Eye (tissue), 1 donor: ENCODE data around the gene SLC51B.
"Not testable (repeated sequence)": the region's sequence is repeated elsewhere in the genome, so short reads cannot be mapped to it uniquely, and the experiment has no call there.

Source experiments
- DNase-seq: peaks from one replicate; pipeline ENCODE4 v3.0.0-alpha.2; 2015

Gene SLC51B

GRCh38 chr15:65044724-65045481 lies at the start of gene SLC51B:
Gene SLC51B (plus strand): TSS chr15:65045387. CDS start chr15:65050005, 4,618 bp downstream.
- peak; percentile 83 for DNase-seq

DNA sequence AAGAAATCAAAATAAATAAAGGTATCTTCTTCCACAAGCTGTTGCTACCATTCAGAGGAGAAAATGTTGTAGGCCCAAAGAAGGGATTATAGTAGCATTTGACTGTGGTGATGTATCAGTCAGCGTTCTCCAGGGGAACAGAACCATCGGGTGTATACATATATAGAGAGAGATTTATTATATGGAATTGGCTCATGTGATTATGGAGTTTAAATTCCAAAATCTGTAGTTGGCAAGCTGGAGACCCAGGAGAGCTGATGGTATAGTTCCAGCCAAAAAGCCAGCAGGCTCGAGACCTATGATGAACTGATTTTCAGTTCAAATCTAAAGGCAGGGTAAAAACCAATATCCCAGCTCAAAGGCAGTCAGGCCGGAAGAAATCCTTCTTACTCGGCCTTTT lies 48.1 kb upstream of the SLC51B start:
- DNase-seq = no peak

DNA sequence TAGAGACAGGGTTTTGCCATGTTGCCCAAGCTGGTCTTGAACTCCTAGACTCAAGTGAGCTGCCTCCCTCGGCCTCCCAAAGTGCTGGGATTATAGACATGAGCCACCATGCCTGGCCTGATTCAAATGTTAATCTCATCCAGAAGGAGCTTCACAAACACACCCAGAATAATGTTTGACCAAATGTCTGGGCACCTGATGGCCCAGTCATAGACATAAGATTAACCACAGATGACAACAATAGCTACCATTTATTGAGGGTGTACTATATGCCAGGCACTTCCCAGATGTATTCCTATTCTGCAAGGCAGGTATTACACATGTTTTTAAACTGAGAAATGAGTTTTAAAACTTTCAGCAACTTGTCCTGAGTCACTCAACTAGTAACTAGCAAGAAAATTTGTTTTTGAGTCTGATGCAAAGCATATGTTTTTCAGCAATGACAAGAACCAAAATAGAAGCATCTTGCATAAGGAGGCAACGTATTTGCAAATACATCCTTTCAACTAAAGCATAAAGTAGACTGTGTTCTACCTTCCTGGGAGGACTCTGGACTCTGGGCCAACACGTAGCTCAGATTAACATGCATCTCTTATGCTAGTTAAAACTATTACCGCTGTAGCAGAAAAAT lies 47.3 kb upstream of the SLC51B start:
- DNase-seq = no peak

DNA sequence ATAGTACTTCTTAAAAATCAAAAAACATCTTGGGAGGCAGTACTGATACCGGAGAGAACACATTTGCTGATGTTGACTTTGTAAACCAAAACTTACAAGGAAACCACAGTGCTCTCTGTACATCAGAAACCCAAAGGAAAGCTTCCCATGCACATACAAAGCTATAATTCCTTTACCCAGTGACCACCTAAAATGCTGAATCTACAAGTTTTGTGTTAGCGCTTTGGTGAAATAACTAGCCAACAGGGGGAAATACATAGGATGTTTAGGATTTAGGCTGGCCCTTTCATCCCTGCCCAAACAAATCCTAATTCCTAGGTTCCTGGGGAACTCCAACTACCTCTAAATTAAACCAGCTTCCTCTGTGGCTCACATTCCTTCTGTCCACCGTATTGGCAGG lies 40.2 kb upstream of the SLC51B start:
- DNase-seq = no peak

- DNase-seq = no peak
Measured at GRCh38 chr15:65006876-65007275, 38.3 kb upstream of the SLC51B start.

DNA sequence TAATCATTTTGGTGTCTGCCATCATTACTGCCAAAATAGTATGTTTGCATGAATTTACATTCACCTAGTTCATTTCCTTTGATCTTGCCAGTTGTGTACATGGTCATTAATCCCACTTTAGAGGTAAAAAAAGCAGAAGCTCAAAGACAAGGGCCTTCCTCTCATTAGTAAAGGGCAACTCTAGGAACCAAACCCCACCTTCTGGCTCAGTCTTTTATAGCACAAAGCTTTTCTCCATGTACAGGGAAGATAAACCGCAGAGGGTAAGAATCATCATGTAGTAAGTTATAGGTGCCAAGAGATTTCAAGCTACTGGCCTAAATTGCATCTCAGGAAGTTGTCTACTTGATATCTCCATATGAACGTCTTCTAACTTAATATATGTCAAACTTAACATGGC lies 36.2 kb upstream of the SLC51B start:
- no peak for DNase-seq

GRCh38 chr15:65011198-65011597 lies 34.0 kb upstream of the SLC51B start:
- not testable (repeated sequence) for DNase-seq

- DNase-seq = no peak
Measured at GRCh38 chr15:65020419-65020818, 24.8 kb upstream of the SLC51B start.

GRCh38 chr15:65021488-65021887 lies 23.7 kb upstream of the SLC51B start:
- DNase-seq = no peak

DNA sequence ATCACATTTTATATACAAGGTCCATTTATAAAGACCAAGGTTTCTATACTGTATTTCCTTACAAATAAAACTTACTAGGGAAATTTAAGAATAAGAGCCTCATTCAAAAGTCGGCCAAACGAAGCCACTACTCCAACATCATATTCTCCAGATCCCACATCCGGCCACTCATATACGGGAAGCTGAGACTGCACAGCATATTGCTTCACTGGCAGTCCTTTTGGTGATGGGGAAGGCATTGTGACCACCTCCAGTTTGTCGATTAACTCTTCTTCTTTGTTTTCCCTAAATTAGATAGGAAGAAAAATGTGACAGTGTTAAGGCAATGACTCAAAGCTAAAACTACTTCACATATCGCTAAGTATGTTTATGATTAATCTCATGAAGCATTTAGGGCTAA lies 18.4 kb upstream of the SLC51B start:
- no peak for DNase-seq

DNA sequence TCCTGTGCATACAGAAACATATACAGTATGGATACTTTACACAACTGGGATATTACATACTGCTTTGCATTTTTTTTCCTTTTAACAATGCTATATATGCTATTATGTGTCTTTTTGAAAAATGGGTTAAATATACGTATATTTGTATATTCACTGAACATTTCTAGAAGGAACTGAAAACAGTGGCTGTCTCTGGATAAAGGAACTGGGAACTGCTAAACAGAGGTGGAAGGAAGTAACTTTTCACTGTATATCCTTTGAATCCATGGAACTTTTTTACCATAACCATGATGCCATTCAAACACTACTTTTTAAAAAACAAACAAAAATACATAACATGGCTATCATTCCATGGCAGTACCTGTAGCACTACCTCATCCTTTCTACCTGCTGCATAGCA lies 17.6 kb upstream of the SLC51B start:
- DNase-seq = no peak

GRCh38 chr15:65028338-65028737 lies 16.8 kb upstream of the SLC51B start:
- DNase-seq = no peak

GRCh38 chr15:65028921-65029735 lies 16.1 kb upstream of the SLC51B start, which contains the start of gene MTFMT:
Gene MTFMT (minus strand): TSS chr15:65029639. CDS start chr15:65029613, 26 bp downstream.
- peak; percentile 95 for DNase-seq

- DNase-seq = no peak
Measured at GRCh38 chr15:65029736-65030208, 15.4 kb upstream of the SLC51B start.

DNA sequence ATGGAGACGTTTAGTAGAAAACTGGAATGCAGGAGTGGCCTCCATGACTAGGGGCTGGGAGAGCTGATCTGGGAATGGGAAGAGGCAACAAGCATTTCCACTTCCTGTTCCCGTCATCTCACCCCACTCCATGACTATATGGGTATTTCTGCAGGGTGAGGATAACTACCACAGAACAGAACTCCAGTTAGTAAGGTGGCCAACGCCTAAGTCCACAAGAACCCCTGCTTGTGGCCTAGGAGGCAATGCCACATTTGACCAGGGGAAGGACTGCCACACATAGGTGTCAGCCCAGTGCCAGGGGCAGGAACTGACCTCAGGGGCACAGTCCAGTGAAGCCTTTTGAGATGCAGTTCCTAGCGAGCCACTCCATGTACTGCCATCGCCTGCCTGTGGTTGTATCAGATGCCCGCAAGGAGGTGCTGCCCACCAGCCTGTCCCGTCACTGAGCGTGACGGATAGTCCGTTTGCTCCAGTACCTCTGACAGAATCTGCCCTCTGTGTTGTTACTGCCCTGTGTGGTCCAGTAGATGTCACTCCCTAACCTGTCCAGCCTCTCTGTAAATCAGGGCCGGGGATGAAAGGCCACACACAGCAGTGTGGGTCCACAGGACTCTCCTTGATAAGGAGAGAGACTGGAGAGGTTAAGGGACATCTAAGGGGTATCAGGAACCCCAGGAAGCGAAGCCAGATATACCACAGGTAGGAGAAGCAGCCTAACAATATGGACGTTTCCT lies 12.2 kb upstream of the SLC51B start:
- peak; percentile 82 for DNase-seq

DNA sequence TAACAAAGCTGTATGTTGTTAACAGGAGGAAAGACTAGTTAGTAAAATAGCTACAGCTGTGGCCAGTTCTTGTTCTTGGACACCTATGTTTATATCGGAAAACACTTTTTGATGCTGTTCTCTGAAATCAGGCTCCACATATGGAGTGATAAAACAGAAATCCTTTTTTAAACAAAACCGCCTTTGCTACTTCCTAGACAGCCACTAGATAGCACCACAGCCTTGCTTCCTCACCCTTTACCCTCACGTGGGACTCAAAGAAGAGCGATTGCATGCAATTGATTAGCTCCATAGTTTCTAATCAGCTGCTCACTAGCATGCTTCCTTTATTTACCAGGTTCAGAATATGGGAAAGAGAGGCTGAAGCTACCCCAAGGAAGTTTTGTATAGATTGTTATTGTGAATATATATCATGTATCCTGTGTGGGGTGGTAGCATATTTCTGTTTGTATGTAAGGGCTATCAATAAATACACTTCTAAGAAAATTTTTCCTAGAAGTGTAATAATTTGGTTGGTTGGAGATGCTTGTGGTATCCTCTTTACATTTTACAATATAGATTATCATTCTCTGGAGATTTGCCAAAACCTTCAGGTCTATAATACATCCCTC lies 11.4 kb upstream of the SLC51B start:
- DNase-seq = peak; percentile 69

- DNase-seq = no peak
Measured at GRCh38 chr15:65034719-65035118, 10.5 kb upstream of the SLC51B start.

DNA sequence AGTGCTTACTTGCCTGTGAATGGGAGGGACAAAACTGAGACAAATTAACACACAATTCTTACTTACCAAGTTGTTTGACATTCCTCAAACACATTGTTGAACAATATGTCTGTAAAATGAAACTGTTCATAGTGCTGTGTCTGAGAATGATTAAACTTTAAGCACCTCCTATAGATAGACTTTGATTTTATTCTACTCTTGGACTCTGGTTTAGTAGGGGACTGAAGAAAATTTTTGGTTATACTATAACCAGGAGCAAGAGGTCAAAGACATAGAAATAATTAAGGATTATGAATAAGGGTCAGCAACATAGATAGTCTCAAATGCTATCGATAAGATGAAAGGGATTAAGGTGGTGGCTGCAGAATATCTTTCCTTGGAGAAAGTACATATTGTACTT lies 7.9 kb upstream of the SLC51B start:
- no peak for DNase-seq

DNA sequence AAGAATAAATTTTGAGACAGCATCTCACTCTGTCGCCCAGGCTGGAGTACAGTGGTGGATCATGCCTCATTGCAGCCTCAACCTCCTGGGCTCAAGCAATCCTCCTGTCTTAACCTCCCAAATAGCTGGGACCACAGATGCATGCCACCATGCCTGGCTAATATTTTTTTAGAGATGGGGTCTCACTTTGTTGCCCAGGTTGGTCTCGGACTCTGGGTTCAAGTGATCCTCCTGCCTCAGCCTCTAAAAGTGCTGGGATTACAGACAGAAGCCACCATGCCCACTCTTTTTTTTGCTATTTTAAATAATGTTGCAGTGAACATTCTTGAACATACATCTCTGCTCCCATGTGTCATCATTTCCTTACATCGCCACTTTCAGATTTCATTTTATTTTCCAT lies 6.8 kb upstream of the SLC51B start:
- no peak for DNase-seq

DNA sequence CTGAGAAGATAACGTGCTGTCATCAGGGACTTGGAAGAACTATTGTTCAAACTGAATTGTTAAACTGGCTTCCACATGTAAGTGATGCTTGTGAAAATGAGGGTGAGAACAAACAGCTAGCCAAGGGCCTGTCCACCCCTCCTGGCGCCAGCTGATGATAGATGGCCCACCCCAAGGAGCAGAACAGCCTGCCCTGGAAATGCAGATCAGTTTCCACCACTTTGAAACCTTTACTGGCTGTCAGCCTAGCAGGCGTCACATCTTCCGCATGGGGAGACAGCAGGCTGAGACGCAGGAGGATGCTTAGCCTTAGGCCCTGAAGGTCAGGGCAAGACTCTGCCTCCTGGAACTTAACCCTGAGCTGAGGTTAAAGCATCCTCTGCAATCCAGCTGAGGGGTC lies 6.4 kb upstream of the SLC51B start:
- peak; percentile 67 for DNase-seq

DNA sequence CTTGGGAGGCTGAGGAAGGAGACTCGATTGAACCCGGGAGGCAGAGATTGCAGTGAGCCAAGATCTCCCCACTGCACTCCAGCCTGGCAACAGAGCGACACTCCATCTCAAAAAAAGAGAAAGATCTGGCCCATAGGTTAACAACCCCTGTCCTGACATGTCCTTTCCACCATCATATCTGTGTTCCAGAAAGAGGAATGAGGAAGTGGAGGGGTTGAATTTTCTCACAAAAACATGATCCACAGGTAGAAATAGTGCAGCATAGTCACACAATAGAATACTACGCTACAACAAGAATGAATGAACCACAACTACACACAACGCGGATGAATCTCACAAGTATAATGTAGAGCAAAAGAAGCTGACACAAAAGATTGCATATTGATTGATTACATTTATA lies 4.7 kb upstream of the SLC51B start:
- DNase-seq = no peak

DNA sequence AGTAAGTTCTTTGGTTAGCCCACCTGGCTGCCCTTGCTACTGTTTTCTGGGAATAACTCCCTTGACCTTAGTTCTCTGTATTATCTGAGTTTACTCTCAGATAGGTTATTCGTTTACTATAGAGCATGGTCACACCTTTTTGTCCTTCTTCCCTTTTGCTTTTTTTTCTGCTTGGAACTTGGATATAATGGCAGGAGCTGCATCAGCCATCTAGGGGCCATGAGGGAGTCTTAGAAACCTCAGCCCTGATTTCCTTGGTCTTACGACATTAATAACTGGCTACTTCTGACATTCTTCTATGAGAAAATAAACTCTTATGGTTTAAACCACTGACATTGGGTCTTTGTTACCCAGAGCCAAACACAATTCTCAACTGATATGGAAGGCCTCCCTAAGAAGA lies 3.4 kb upstream of the SLC51B start:
- DNase-seq = no peak
